ENCODE measurements around the gene NSDHL. TPM values are rescaled to one million over a fixed set of nuclear protein-coding genes. Genes with fewer than 3 reads are reported as not detected.
"Not testable (repeated sequence)": the region's sequence is repeated elsewhere in the genome, so short reads cannot be mapped to it uniquely, and the experiment has no call there.

NSDHL gene
- total RNA-seq, 1 donor from 2014 or later: 15.9 TPM

DNA sequence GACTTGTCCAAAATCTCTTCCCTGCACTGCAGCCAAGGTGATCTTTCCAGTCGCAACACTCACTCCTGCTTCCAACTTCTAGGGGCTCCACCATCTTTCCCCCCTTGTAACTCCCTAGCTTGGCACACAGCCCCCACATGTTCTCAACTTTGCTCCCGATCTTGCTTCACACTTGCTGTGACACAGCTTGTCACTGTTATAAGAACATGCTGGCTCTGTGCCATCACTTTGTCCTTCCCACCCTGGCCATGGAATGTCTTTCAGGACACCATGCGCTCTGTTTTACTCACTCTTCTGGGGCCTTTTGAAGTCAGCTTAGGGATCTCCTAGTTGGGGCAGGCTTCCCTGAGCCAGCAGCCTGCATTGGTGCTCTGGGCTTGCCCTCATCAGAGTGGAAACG lies 2.5 kb downstream of the NSDHL start:
- Histone ChIP-seq H3K9me3 (ENCODE audit: low read depth) (no peaks in the 10 kb centered on the region), H3K9ac (no peak overlapping the region), H3K36me3 (no peaks in the 10 kb centered on the region), H3K4me3 (no peak overlapping the region), H3K27ac (no peak overlapping the region), H3K4me1 (peaks cover 3% of the 10 kb centered on the region), H2AFZ (replicated peaks) (no peak overlapping the region), H4K20me1 (ENCODE audit: low read depth) (no peaks in the 10 kb centered on the region), H3K79me2 (ENCODE audit: low read depth) (peaks cover 63% of the 10 kb centered on the region), H3F3A (ENCODE audit: low read depth) (no peaks in the 10 kb centered on the region), H3K27me3 (no peaks in the 10 kb centered on the region), H3K4me2 (no peak overlapping the region)
- Mint-ChIP-seq H3K27me3 (ENCODE audit: insufficient read depth, low read depth) (no peaks in the 10 kb centered on the region), H3K9me3 (peaks cover 10% of the 10 kb centered on the region), H3K27ac (no peak overlapping the region), H3K4me1 (peaks cover 9% of the 10 kb centered on the region), H3K36me3 (peaks cover 40% of the 10 kb centered on the region), H3K4me3 (peak overlapping the region; percentile 2)
- DNase-seq (ENCODE audit: low spot score): no peak
- no peak for TF ChIP-seq CTCF (IDR thresholded peaks at IDR 0.05)
- no peak for TF ChIP-seq EZH2phosphoT487 (IDR thresholded peaks at IDR 0.05)
- TF ChIP-seq EZH2 (IDR thresholded peaks at IDR 0.05): no peak

- not testable (repeated sequence) for H3F3A ChIP-seq (ENCODE audit: low read depth); H3K4me2 ChIP-seq; H3K27ac Mint-ChIP-seq; H3K27ac ChIP-seq; H4K20me1 ChIP-seq (ENCODE audit: low read depth); H3K27me3 ChIP-seq; H3K4me3 ChIP-seq; H3K4me3 Mint-ChIP-seq; H3K36me3 ChIP-seq; H3K9ac ChIP-seq; H2AFZ ChIP-seq (replicated peaks); H3K27me3 Mint-ChIP-seq (ENCODE audit: insufficient read depth, low read depth); H3K9me3 ChIP-seq (ENCODE audit: low read depth); H3K4me1 ChIP-seq; DNase-seq (ENCODE audit: low spot score); H3K4me1 Mint-ChIP-seq
- Mint-ChIP-seq H3K36me3 (peaks cover 48% of the 10 kb centered on the region), H3K9me3 (peaks cover 11% of the 10 kb centered on the region)
- H3K79me2 ChIP-seq (ENCODE audit: low read depth): peaks cover 62% of the 10 kb centered on the region
Measured at GRCh38 chrX:152835470-152835869, 4.6 kb downstream of the NSDHL start.

DNA sequence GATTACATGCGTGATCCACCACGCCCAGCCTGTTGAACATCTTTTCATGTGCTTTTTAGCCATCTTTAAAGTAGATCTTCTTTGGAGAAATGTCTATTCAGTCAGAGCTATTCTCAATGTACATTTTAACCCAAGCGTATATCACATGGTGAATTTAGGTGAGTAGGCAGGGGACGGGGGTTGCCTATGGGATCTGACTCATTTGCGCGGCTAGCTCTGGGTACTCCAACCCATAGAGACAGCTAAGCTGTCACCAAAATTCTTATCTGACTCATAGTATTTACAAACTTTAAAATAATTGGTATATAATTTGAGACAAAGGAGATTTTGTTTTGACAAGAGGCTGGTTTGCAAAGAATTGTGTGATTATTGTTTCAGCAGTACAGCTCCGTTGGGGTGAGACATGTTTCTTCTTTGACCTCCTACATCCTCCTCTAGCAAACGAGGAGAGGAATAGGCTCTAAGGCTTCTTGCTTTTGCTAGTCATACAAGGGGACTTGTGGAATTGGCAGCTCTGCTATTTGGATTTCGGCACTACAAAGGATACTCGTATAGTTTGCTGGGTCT lies 12.0 kb downstream of the NSDHL start:
- H3K36me3 Mint-ChIP-seq: peaks cover 24% of the 10 kb centered on the region
- Histone ChIP-seq H3K27ac (no peak overlapping the region), H3K9ac (no peak overlapping the region), H3K4me2 (no peak overlapping the region), H3K4me3 (no peak overlapping the region), H3K4me1 (no peaks in the 10 kb centered on the region), H2AFZ (replicated peaks) (no peak overlapping the region), H3K9me3 (ENCODE audit: low read depth) (no peaks in the 10 kb centered on the region), H4K20me1 (ENCODE audit: low read depth) (peaks cover 15% of the 10 kb centered on the region), H3K27me3 (no peaks in the 10 kb centered on the region), H3F3A (ENCODE audit: low read depth) (no peaks in the 10 kb centered on the region), H3K36me3 (no peaks in the 10 kb centered on the region), H3K79me2 (ENCODE audit: low read depth) (peaks cover 42% of the 10 kb centered on the region)
- H3K4me1 Mint-ChIP-seq: peaks cover 6% of the 10 kb centered on the region
- peaks cover 3% of the 10 kb centered on the region for H3K27me3 Mint-ChIP-seq (ENCODE audit: insufficient read depth, low read depth)
- no peak overlapping the region for H3K4me3 Mint-ChIP-seq
- DNase-seq (ENCODE audit: low spot score): no peak
- H3K27ac Mint-ChIP-seq: no peak overlapping the region
- TF ChIP-seq CTCF (IDR thresholded peaks at IDR 0.05): no peak
- no peak for TF ChIP-seq EZH2phosphoT487 (IDR thresholded peaks at IDR 0.05)
- TF ChIP-seq EZH2 (IDR thresholded peaks at IDR 0.05): no peak
- peaks cover 10% of the 10 kb centered on the region for H3K9me3 Mint-ChIP-seq

DNA sequence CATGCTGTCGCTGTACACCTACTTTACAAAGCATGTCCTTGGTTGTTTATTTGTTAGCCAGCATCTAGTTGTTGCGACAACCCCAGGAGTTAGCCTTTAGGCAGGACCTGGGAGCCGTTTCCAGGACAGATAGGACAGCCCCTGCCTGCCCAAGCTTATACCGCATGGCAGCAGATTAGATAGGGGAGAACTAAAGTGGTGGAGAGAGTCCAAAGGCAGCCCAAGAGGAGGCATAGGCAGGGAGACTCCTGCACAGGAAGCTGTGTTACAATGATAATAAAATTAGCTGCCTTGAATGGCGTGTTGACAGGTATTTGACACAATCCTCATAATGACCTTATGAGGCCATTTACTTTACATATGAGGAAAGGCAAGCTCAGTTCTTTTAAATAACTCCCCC lies 13.0 kb downstream of the NSDHL start:
- H3K4me2 ChIP-seq: no peak overlapping the region
- no peak overlapping the region for H3K4me3 Mint-ChIP-seq
- peaks cover 15% of the 10 kb centered on the region for H4K20me1 ChIP-seq (ENCODE audit: low read depth)
- H3K4me3 ChIP-seq: no peak overlapping the region
- no peak overlapping the region for H3K9ac ChIP-seq
- no peak overlapping the region for H3K27ac ChIP-seq
- H3K27me3 Mint-ChIP-seq (ENCODE audit: insufficient read depth, low read depth): peaks cover 3% of the 10 kb centered on the region
- no peak overlapping the region for H2AFZ ChIP-seq (replicated peaks)
- H3K36me3 Mint-ChIP-seq: peaks cover 17% of the 10 kb centered on the region
- peaks cover 6% of the 10 kb centered on the region for H3K9me3 Mint-ChIP-seq
- H3K4me1 Mint-ChIP-seq: peaks cover 6% of the 10 kb centered on the region
- H3K4me1 ChIP-seq: no peaks in the 10 kb centered on the region
- no peaks in the 10 kb centered on the region for H3K36me3 ChIP-seq
- no peak for DNase-seq (ENCODE audit: low spot score)
- TF ChIP-seq CTCF (IDR thresholded peaks at IDR 0.05): no peak
- TF ChIP-seq EZH2phosphoT487 (IDR thresholded peaks at IDR 0.05): no peak
- TF ChIP-seq EZH2 (IDR thresholded peaks at IDR 0.05): no peak
- H3K27me3 ChIP-seq: no peaks in the 10 kb centered on the region
- H3F3A ChIP-seq (ENCODE audit: low read depth): no peaks in the 10 kb centered on the region
- no peak overlapping the region for H3K27ac Mint-ChIP-seq
- H3K79me2 ChIP-seq (ENCODE audit: low read depth): peaks cover 36% of the 10 kb centered on the region
- no peaks in the 10 kb centered on the region for H3K9me3 ChIP-seq (ENCODE audit: low read depth)
